Transverse colon (tissue), 4 donors: ENCODE data around the gene CHRM3. TPM values are rescaled to one million over a fixed set of nuclear protein-coding genes. Genes with fewer than 3 reads are reported as not detected.

ENCODE experiments used
- DNase-seq: peaks from one replicate; pipeline ENCODE4 v3.0.0-alpha.2; 2019
- H3K27ac ChIP-seq, 4 donors: fragments of 200-600 bp; sonication (generic); 2 replicates each; pipeline ENCODE4 v1.5.1; 2016 to 2018; ENCODE audit warnings: inconsistent platforms in 4 of 4
- H3K27me3 ChIP-seq: fragments of 200-600 bp; sonication (generic); 2 replicates; pipeline ENCODE4 v1.5.1; 2017; ENCODE audit warnings: inconsistent platforms
- H3K36me3 ChIP-seq, 4 donors: fragments of 200-600 bp; sonication (generic); 2 replicates each; pipeline ENCODE4 v1.5.1; 2017 to 2019; ENCODE audit warnings: inconsistent platforms in 4 of 4
- H3K4me1 ChIP-seq, 4 donors: fragments of 200-600 bp; sonication (generic); 2 replicates each; pipeline ENCODE4 v1.5.1; 2017 to 2020; ENCODE audit warnings: inconsistent platforms in 4 of 4
- H3K4me3 ChIP-seq, 4 donors: fragments of 200-600 bp; sonication (generic); 1 replicate in 1 of 4; 2 replicates in 3 of 4; pipeline versions ENCODE4 v1.5.1 to v1.6.1; 2017 to 2019; ENCODE audit warnings: inconsistent platforms in 4 of 4
- H3K9me3 ChIP-seq, 2 donors: fragments of 200-600 bp; sonication (generic); 2 replicates each; pipeline ENCODE4 v1.5.1; 2017 to 2019; ENCODE audit warnings: inconsistent platforms in 2 of 2
- EP300 ChIP-seq: sonication (generic); formaldehyde crosslinking; IDR thresholded peaks from one replicate; pipeline ENCODE4 v1.6.1; 2017; ENCODE audit warnings: antibody characterized with exemption, low read depth
- POLR2A ChIP-seq: fragments of 450-650 bp; IDR thresholded peaks from one replicate; pipeline ENCODE4 v1.6.1; 2016; ENCODE audit warnings: antibody characterized with exemption, mild to moderate bottlenecking, moderate library complexity
- POLR2AphosphoS5 ChIP-seq, 3 donors: sonication (generic); formaldehyde crosslinking; IDR thresholded peaks; one replicate each; pipeline ENCODE4 v1.6.1; 2016; ENCODE audit warnings: antibody characterized with exemption in 3 of 3
- WGBS, 2 donors: methylation state at CpG; one replicate each; pipeline ENCODE4 v1.1.5; 2018; ENCODE audit warnings: low coverage in 1 of 2; 5-methylcytosine and 5-hydroxymethylcytosine counted together
- in situ Hi-C, 4 donors: fragments of 200-750 bp; cut with MboI; loops; one replicate each; pipeline versions ENCODE4 v1.15.0 to v1.15.1; 2017; ENCODE audit warnings: low sequenced_read_pairs in 3 of 4, low pct_ligation_motif_present in 1 of 4, low pct_unique_long_range_greater_than_20kb in 1 of 4
- intact Hi-C: fragments of 100-400 bp; cut with DNase I; formaldehyde crosslinking; loops from one replicate; pipeline ENCODE4 v1.15.1; 2023; ENCODE audit warnings: low total_unique reads
- total RNA-seq, 4 donors: library from RNA; depleted of rRNA; stranded (reverse); fragments of >200 nt; gene quantifications; one replicate each; pipeline ENCODE4 v1.1.0, GENCODE V29; 2016
- TF ChIP-seq, protein P1 (sequence below), 5 experiments: fragments of 200-600 bp in 3 of 5; fragments of 450-650 bp in 2 of 5; sonication (generic) in 3 of 5; IDR thresholded peaks; 1 replicate in 2 of 5; 2 replicates in 3 of 5; pipeline ENCODE4 v1.5.1; 2016 to 2017; ENCODE audit warnings: antibody characterized with exemption in 5 of 5, inconsistent platforms in 3 of 5, mild to moderate bottlenecking in 2 of 5, moderate library complexity in 1 of 5

The CHRM3 gene
- total RNA-seq, 4 donors from 2014 or later = 14.6 to 29.5 (median 18.9) TPM

DNA sequence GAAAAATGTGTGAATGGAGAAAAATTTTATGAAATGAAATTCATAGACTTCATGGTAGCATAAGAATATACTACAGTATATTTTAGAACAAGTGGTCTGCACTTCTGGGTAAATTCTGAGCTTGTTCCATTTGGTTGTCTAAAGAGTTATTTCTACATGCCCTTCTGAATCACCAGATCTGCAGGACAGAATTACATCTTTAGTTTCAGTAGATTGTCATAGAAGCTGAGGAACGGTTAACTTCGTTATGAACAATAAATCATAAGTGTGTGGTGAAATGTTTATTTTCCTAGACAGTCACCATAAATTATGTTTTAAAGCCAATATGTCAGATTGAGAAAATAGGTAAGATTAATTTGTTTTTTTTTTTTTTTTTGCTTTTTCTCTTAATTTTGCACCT lies 30.9 kb downstream of the CHRM3 start:
- in situ Hi-C loops = no loop called here
- intact Hi-C loops = no loop called here
- TF ChIP-seq, protein P1, sequence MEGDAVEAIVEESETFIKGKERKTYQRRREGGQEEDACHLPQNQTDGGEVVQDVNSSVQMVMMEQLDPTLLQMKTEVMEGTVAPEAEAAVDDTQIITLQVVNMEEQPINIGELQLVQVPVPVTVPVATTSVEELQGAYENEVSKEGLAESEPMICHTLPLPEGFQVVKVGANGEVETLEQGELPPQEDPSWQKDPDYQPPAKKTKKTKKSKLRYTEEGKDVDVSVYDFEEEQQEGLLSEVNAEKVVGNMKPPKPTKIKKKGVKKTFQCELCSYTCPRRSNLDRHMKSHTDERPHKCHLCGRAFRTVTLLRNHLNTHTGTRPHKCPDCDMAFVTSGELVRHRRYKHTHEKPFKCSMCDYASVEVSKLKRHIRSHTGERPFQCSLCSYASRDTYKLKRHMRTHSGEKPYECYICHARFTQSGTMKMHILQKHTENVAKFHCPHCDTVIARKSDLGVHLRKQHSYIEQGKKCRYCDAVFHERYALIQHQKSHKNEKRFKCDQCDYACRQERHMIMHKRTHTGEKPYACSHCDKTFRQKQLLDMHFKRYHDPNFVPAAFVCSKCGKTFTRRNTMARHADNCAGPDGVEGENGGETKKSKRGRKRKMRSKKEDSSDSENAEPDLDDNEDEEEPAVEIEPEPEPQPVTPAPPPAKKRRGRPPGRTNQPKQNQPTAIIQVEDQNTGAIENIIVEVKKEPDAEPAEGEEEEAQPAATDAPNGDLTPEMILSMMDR (IDR thresholded peaks at IDR 0.05) = no peak
- TF ChIP-seq POLR2A (no peak), EP300 (no peak), POLR2AphosphoS5 (IDR thresholded peaks at IDR 0.05) (no peak)
- Histone ChIP-seq H3K36me3 (no peaks in the 10 kb centered on the region), H3K27me3 (no peaks in the 10 kb centered on the region), H3K27ac (peak overlapping the region in 1 of 4 donors; percentile 26), H3K4me3 (no peak overlapping the region), H3K4me1 (peaks cover 0 to 7% (median 3%) of the 10 kb centered on the region in 4 donors), H3K9me3 (no peaks in the 10 kb centered on the region)
- WGBS, 2 donors = 48 to 68% methylated on average over 2 of the region's 2 CpGs
- no peak for DNase-seq

DNA sequence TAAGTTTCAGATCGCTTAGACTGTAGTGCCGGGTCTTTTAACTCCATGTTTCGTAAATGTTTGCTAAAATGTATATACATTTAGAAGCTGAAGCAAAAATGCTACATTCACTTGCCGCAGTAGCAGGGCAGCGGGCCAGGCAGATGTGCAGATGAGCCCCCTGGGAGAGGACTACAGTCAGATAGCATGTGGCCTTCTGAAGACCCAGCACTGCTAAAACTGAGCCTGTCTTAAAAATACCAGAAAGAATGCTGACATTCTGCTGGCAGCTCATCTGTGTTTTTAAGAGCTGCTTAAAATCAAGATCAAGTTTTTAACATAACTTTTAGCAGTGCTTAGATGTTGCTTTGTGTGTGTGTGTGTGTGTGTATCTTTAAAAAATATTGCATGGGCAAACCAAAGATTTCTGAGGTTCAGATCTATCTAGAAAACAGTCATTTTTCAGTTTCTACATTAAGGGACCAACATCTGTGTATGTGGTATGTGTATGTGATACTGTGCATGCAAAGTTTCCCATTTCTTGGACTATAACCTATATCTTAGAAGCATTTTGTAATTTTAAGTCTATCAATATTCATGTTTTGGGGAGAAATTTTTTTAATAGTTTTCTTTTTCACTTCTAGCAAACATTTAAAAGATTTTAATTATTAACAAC lies 31.7 kb downstream of the CHRM3 start:
- Histone ChIP-seq H3K27me3 (no peaks in the 10 kb centered on the region), H3K36me3 (no peaks in the 10 kb centered on the region), H3K4me3 (no peak overlapping the region), H3K4me1 (peaks cover 0 to 7% (median 5%) of the 10 kb centered on the region in 4 donors), H3K27ac (peak overlapping the region in 2 of 4 donors; percentile 7 to 15), H3K9me3 (no peaks in the 10 kb centered on the region)
- intact Hi-C loops = no loop called here
- in situ Hi-C loops = no loop called here
- 80 to 98% methylated on average over 5 of the region's 5 CpGs for WGBS, 2 donors
- no peak for TF ChIP-seq POLR2A
- TF ChIP-seq, protein P1 (IDR thresholded peaks at IDR 0.05) = no peak
- no peak for TF ChIP-seq POLR2AphosphoS5 (IDR thresholded peaks at IDR 0.05)
- TF ChIP-seq EP300 = no peak
- no peak for DNase-seq

DNA sequence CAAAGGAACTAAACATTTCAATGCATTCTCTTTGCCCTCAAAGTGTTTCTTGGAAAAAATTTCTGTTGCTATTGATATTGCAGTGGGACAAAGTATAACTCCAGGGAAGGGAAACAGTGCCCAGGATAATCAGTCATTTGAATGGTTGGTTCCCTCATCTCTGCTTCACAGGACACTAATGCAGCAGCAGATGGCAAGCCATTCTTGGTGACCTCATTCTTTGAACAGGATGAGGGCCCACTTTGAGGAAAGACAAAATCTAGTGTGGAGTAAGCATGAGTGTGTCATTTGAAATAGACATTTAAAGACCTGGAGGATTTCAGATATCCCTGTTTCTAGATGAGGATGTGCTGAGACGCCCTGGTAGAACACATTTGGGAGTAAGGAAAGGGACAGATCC lies 32.3 kb downstream of the CHRM3 start:
- intact Hi-C loops (no loop called here), in situ Hi-C loops (no loop called here)
- no peaks in the 10 kb centered on the region for H3K9me3 ChIP-seq
- TF ChIP-seq POLR2A (no peak), EP300 (no peak), POLR2AphosphoS5 (IDR thresholded peaks at IDR 0.05) (no peak)
- TF ChIP-seq, protein P1 (IDR thresholded peaks at IDR 0.05) = no peak
- peak overlapping the region in 1 of 4 donors; percentile 15 for H3K27ac ChIP-seq
- no peak for DNase-seq
- no peaks in the 10 kb centered on the region for H3K36me3 ChIP-seq
- no peak overlapping the region for H3K4me3 ChIP-seq
- 81 to 88% methylated on average over 1 of the region's 1 CpG for WGBS, 2 donors
- peaks cover 0 to 6% (median 5%) of the 10 kb centered on the region in 4 donors for H3K4me1 ChIP-seq
- no peaks in the 10 kb centered on the region for H3K27me3 ChIP-seq

DNA sequence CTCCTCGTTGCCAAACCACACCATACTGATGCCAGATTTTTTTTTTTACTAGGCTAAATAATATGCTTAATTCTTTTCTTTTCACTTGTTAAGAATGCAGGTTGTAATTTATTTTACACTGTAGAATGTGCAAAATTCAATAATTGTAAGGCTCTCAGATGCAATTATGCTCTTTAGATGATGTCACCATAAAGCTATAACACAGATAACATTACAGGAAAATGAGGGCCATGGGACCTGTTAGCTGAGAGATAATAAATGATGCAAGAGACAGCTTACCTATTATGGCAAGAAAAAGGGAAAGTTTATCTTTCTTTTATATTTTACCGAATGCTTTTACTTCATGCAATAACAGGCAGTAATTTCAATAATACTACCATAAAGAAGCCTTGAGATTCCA lies 35.4 kb downstream of the CHRM3 start:
- TF ChIP-seq, protein P1 (IDR thresholded peaks at IDR 0.05) = no peak
- TF ChIP-seq EP300 (no peak), POLR2A (no peak), POLR2AphosphoS5 (IDR thresholded peaks at IDR 0.05) (no peak)
- intact Hi-C loops = no loop called here
- Histone ChIP-seq H3K27ac (peak overlapping the region in 2 of 4 donors; percentile 11), H3K36me3 (no peaks in the 10 kb centered on the region), H3K4me3 (no peak overlapping the region), H3K27me3 (no peaks in the 10 kb centered on the region), H3K4me1 (peaks cover 0 to 5% (median 2%) of the 10 kb centered on the region in 4 donors), H3K9me3 (no peaks in the 10 kb centered on the region)
- no peak for DNase-seq
- in situ Hi-C loops = no loop called here
- WGBS, 2 donors = 32 to 38% methylated on average over 2 of the region's 2 CpGs
